ENCODE results near the gene FYCO1. TPM values are rescaled to one million over a fixed set of nuclear protein-coding genes. Genes with fewer than 3 reads are reported as not detected.

Gene FYCO1
- polyA plus RNA-seq, 1 donor (not counting 4 experiments of a cell fraction or from before 2014, with no cell fraction given), result 6.1 TPM

GRCh38 chr3:45994419-45995235 lies 997 bp downstream of the FYCO1 start:
- dilution Hi-C loops (cut with MboI; ENCODE audit: extremely low pct_ligation_motif_present, low sequenced_read_pairs), result no loop called here
- no peak for FAIRE-seq
- peak overlapping the region; percentile 96 for H3K4me2 ChIP-seq (ENCODE audit: control insufficient read depth, extremely low read depth, insufficient read depth, low read depth, low read length)

GRCh38 chr3:45993421-45994027 lies 2.1 kb downstream of the FYCO1 start:
- Histone ChIP-seq H3K4me2 (ENCODE audit: control insufficient read depth, extremely low read depth, insufficient read depth, low read depth, low read length) (no peak overlapping the region), H3K27me3 (ENCODE audit: control insufficient read depth, extremely low read depth, insufficient read depth, low read length) (no peaks in the 10 kb centered on the region), H3K4me3 (ENCODE audit: control insufficient read depth in 2 of 3, extremely low read depth in 1 of 3, insufficient read depth in 2 of 3, low read depth in 1 of 3, low read length in 3 of 3) (no peak overlapping the region), H4K20me1 (ENCODE audit: control insufficient read depth, extremely low read depth, insufficient read depth, low read length) (no peaks in the 10 kb centered on the region), H3K9me1 (ENCODE audit: control insufficient read depth, extremely low read depth, insufficient read depth, low read length) (no peaks in the 10 kb centered on the region), H2AFZ (ENCODE audit: control insufficient read depth, low read length) (no peak overlapping the region), H3K4me1 (ENCODE audit: control insufficient read depth, extremely low read depth, insufficient read depth, low read length) (peaks cover 24% of the 10 kb centered on the region), H3K9me3 (ENCODE audit: control insufficient read depth, low read depth, low read length) (no peaks in the 10 kb centered on the region), H3K36me3 (ENCODE audit: control insufficient read depth in 2 of 2, extremely low read depth in 1 of 2, insufficient read depth in 2 of 2, low read length in 2 of 2) (no peaks in the 10 kb centered on the region), H3K9ac (ENCODE audit: control insufficient read depth, extremely low read depth, insufficient read depth, low read length) (no peak overlapping the region), H3K27ac (ENCODE audit: control insufficient read depth, insufficient read depth, low read length) (no peak overlapping the region), H3K79me2 (ENCODE audit: control insufficient read depth, insufficient read depth, low read length) (no peaks in the 10 kb centered on the region)
- FAIRE-seq (no peak), DNase-seq (ENCODE audit: low read depth, low spot score) (no peak)
- no peak for TF ChIP-seq CTCF (optimal IDR thresholded peaks at IDR 0.05 in 1 of 3, IDR thresholded peaks at IDR 0.05 in 1 of 3, conservative IDR thresholded peaks at IDR 0.05 in 1 of 3; ENCODE audit: extremely low read depth in 1 of 3, insufficient read depth in 2 of 3, low read length in 3 of 3)
- no peak for TF ChIP-seq EZH2 (IDR thresholded peaks at IDR 0.05; ENCODE audit: low read length)
- dilution Hi-C loops (cut with MboI; ENCODE audit: extremely low pct_ligation_motif_present, low sequenced_read_pairs), result no loop called here

More at GRCh38 chr3:45994419-45995235, 997 bp downstream of the FYCO1 start:
- H3K27ac ChIP-seq (ENCODE audit: control insufficient read depth, insufficient read depth, low read length), result peak overlapping the region; percentile 63
- H3K9ac ChIP-seq (ENCODE audit: control insufficient read depth, extremely low read depth, insufficient read depth, low read length), result peak overlapping the region; percentile 79
- peak overlapping the region; percentile 74 to 89 (median 77) for H3K4me3 ChIP-seq (ENCODE audit: control insufficient read depth in 2 of 3, extremely low read depth in 1 of 3, insufficient read depth in 2 of 3, low read depth in 1 of 3, low read length in 3 of 3)
- TF ChIP-seq CTCF (optimal IDR thresholded peaks at IDR 0.05 in 1 of 3, IDR thresholded peaks at IDR 0.05 in 1 of 3, conservative IDR thresholded peaks at IDR 0.05 in 1 of 3; ENCODE audit: extremely low read depth in 1 of 3, insufficient read depth in 2 of 3, low read length in 3 of 3), result no peak
- no peak for TF ChIP-seq EZH2 (IDR thresholded peaks at IDR 0.05; ENCODE audit: low read length)
- no peaks in the 10 kb centered on the region for H3K36me3 ChIP-seq (ENCODE audit: control insufficient read depth in 2 of 2, extremely low read depth in 1 of 2, insufficient read depth in 2 of 2, low read length in 2 of 2)
- no peaks in the 10 kb centered on the region for H4K20me1 ChIP-seq (ENCODE audit: control insufficient read depth, extremely low read depth, insufficient read depth, low read length)
- peaks cover 14% of the 10 kb centered on the region for H3K4me1 ChIP-seq (ENCODE audit: control insufficient read depth, extremely low read depth, insufficient read depth, low read length)
- H2AFZ ChIP-seq (ENCODE audit: control insufficient read depth, low read length), result peak overlapping the region; percentile 87
- no peak for DNase-seq (ENCODE audit: low read depth, low spot score)
- H3K9me1 ChIP-seq (ENCODE audit: control insufficient read depth, extremely low read depth, insufficient read depth, low read length), result no peaks in the 10 kb centered on the region
- no peaks in the 10 kb centered on the region for H3K27me3 ChIP-seq (ENCODE audit: control insufficient read depth, extremely low read depth, insufficient read depth, low read length)
- no peaks in the 10 kb centered on the region for H3K9me3 ChIP-seq (ENCODE audit: control insufficient read depth, low read depth, low read length)
- H3K79me2 ChIP-seq (ENCODE audit: control insufficient read depth, insufficient read depth, low read length), result no peaks in the 10 kb centered on the region
